Hematopoietic multipotent progenitor cell (in vitro differentiated cells): ENCODE data around the gene BIRC3. TPM values are rescaled to one million over a fixed set of nuclear protein-coding genes. Genes with fewer than 3 reads are reported as not detected.
"Not testable (repeated sequence)": the region's sequence is repeated elsewhere in the genome, so short reads cannot be mapped to it uniquely, and the experiment has no call there.

Source experiments
- DNase-seq, 3 donors: peaks; one replicate each; pipeline ENCODE4 v3.0.0-alpha.2; 2011 to 2015; ENCODE audit warnings: low read depth in 2 of 3, low spot score in 2 of 3
- small RNA-seq: library from RNA; depleted of rRNA; stranded (forward); fragments of <200 nt; gene quantifications from one replicate; pipeline ENCODE3, GENCODE V24; 2012
- total RNA-seq: library from RNA; depleted of rRNA; stranded (reverse); fragments of >200 nt; gene quantifications from one replicate; pipeline ENCODE4 v1.2.3, GENCODE V29; 2012

BIRC3 gene
- total RNA-seq, 1 donor, result 7.0 TPM

DNA sequence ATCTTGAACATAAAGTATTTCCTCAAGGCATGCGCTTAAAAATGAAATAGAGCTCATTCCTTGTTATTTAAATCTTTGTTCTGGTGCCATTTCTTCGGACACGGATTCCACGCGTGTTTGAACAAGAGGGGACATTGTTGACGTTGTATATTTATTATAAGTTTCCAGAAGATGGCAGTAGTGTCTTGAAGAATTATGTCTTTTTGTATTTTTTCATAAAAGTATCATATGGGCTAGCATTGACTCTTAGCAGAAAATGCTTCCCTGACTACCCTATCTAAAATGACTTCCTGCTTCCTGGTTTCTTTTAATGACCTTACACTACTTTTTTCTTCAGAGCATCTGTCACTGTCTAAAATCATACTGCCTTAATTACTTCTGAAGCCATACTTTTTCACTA lies 50.1 kb downstream of the BIRC3 start:
- DNase-seq, result peak in 2 of 3 donors; percentile 30 to 60

DNA sequence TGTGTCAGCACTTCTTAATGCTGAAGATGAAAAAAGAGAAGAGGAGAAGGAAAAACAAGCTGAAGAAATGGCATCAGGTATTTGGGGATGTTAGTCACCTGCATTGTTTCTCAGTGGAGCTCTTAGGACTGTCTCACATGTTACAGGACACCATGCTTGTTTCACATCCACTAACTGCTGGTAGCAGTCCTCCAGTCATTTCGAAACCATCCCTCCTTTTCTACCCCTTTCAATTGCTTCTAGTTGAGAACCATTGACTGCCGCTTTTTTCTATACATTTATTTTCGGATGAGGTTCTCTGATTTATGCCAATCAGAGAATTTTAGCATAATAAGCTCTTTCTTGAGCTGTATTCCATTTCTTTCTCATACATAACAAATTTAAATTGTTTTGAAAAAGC lies 51.2 kb downstream of the BIRC3 start:
- DNase-seq, result no peak

DNA sequence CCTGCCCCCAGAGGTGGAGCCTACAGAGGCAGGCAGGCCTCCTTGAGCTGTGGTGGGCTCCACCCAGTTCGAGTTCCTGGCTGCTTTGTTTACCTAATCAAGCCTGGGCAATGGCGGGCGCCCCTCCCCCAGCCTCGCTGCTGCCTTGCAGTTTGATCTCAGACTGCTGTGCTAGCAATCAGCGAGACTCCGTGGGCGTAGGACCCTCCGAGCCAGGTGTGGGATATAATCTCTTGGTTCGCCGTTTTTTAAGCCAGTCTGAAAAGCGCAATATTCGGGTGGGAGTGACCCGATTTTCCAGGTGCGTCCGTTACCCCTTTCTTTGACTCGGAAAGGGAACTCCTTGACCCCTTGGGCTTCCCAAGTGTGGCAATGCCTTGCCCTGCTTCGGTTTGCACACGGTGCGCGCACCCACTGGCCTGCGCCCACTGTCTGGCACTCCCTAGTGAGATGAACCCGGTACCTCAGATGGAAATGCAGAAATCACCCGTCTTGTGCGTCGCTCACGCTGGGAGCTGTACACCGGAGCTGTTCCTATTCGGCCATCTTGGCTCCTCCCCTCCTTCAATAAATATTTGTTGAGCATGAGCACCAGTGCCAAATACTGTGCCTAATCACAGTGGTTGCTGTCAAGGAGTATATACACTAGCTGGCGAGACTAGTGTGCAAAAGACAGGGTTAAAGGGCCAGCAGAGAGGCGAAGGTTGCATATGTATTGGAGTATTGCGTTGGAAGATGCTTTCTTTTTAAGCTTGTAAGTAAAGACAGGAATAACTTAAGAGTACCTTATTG lies 57.5 kb downstream of the BIRC3 start:
- not testable (repeated sequence) for DNase-seq

DNA sequence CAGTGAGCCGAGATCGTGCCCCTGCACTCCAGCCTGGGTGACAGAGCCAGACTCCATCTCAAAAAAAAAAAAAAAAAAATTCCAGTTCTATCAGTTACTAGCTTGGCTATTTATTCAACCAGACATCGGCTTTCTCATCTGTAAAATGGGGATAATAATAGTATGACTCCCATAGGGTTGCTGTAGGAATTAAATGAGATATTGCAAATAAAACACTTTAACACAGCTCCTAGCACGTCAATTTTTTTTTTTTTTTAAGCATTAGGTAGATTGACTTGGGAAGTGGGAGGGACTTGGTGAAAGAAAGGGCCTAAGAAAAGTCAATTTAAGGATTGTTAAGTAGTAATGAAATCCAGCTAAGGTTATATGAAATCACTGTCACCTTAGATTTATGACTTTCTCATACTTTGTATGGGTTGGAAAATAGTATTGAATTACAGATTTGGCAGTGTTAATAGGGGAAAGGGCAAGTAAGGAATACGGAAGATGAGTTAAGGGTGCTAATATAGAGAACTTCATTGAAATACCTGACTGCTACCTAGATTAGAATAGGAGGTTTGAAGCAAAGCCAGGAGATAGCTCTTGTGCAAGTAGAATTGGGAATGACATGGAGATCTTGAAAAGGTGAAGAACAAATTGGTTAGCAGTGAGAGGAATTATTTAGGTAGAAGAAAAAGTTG lies 58.6 kb downstream of the BIRC3 start:
- DNase-seq, result no peak

DNA sequence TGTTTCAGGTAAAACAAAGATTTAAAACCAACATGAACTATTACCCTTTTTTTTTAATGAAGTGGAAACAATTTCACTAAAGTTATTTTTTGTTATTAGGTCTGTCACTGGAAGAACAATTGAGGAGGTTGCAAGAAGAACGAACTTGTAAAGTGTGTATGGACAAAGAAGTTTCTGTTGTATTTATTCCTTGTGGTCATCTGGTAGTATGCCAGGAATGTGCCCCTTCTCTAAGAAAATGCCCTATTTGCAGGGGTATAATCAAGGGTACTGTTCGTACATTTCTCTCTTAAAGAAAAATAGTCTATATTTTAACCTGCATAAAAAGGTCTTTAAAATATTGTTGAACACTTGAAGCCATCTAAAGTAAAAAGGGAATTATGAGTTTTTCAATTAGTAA lies 60.6 kb downstream of the BIRC3 start:
- no peak for DNase-seq

DNA sequence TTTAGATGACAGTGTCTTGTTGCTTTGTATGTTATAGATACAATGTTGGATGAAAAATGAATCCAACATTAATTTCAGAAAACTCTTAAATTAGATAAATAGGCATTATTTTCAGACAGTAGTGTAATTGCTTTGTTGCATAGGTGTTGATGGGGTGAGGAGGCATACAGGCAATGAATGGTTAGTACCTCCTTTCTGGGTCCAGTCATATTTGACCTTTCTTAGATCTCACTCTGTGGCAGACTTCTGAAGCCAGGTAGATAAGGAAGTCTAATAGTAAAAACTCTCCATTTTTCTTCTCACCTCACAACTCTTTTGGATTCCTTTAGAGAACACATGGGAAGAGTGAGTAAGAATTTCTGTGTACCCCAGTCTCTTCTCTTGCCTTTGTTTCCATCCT lies 61.5 kb downstream of the BIRC3 start:
- DNase-seq, result no peak

DNA sequence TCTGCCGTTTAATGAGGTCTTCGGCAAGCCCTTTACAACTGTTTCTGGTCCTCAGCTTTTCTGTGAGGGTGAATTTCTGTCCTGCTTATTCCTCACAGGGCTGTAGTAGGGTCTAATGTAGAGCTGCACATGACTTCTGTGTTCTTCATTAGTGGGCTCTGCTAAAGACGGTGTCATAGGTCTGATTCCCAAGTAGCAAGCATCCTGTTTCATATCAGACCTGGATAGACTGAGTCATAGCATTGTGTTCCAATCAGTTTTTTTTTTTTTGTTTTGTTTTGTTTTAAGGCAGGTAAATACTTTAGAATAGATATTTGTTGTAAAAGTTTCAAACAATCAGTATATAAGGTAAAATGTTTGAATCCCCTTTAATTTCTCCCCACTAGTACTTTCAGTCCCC lies 65.1 kb downstream of the BIRC3 start:
- DNase-seq, result no peak

DNA sequence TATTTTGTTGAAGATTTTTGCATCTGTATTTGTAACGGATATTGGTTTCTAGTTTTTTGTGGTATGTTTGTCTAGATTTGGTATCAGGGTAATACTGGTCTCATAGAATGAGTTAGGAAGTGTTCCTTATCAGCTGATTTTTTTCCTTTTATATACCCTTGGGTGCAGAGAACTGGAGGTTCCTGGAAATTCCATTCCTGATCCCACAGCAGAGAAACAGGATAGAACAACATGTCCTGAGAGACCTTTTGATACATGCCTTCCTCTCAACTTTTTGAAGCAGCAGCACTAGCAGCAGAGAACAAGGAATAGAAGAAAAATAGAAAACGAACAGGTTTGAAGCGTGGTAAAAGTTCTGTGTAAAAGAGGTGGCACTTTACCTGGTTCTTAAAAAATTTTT lies 66.6 kb downstream of the BIRC3 start:
- DNase-seq, result no peak

DNA sequence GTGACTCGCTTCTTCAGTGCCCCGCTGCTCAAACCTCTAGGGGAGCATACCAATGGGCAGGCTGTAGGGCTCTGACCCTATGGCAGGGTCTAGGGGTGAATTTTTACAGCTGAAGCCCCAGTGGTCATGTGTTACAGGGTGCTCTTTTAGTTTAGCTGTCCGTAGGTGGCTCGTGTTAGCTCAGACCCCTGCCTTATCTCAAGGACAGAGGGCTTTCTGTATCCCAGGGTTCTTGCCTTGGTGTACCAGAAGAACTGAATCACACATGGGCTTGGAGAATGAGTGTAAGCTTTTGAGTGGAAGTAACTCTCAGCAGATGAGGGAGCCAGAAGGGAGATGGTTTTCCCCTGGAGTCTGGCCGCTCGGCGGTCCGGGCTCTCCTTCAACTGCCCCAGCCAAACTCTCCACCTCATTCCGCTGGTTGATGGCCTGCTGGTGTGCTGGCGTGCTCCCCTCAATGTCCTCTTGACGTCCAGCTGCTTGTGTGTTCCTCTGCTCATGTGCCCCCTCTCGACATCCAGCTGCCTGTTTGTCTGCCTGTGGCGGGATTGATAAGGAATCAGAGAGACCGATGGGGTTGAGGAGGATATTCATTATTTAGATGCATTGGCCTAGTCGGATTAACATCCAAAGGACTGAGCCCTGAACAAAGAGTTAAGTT lies 67.3 kb downstream of the BIRC3 start:
- peak in 1 of 3 donors; percentile 25 for DNase-seq

DNA sequence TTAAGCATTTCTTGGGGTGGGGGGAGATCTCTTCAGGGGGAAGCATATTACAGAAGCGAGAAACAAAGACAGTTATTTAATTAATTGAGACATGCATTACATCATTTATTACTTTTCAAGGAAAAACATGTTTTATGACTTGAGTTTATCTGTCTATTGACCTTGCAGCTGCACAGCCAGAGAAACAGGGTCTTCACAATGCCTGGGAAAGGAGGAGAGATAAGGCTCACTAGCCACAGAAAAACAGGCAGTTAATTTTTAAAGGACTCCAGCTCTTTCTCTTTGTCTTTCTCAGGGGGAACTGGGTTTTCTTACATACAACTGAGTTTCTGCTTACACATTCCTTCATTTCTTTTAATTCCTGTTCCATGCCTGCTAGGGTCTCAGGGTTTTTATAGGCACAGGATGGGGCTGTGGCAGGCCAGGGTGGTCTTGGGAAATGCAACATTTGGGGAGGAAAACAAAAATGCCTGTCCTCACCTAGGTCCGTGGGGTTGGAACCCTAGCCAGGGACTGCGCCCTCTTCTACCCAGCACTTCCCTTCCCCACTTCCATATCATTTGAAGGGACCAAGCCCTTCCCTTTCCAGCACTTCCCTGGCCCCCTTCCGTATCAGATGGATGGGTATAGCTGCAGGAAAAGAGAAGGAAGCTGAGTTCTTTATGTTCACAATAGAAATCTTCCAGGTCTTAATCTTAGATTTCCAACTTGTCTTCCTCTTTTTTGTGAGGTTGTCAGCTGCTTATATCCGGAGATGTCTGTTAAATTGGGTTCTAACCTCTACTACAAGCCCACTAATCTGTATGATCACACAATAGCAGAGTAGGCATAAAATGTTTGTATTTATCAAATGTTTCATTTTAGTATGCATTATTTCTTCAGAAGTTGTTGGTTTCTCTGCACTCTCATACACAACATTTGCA lies 68.1 kb downstream of the BIRC3 start:
- peak in 1 of 3 donors; percentile 38 for DNase-seq

DNA sequence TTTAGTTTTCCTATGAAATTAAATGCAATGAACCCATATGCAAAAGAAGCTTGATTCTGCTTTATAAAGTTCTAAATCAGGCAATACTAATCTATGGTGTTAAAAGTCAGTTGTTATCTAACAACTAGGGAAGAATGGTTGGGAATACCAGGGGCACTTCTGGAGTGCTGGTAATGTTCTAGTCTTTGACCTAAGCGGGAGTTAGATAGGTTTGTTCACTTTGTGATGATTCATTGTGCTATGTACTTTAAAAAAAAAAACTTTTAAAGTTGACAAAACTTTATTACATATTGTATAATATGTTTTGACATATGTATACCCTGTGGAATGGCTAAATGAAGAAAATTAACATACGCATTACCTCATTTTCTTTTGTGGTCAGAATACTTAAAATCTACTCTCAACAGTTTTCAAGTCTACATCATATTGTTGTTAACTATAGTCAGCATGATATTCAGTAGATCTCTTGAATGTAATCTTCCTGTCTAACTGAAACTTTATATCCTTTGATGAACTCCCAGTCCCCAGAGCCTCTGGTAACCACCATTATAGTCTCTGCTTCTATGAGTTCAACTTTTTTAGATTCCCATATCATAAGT lies 69.0 kb downstream of the BIRC3 start:
- no peak for DNase-seq

DNA sequence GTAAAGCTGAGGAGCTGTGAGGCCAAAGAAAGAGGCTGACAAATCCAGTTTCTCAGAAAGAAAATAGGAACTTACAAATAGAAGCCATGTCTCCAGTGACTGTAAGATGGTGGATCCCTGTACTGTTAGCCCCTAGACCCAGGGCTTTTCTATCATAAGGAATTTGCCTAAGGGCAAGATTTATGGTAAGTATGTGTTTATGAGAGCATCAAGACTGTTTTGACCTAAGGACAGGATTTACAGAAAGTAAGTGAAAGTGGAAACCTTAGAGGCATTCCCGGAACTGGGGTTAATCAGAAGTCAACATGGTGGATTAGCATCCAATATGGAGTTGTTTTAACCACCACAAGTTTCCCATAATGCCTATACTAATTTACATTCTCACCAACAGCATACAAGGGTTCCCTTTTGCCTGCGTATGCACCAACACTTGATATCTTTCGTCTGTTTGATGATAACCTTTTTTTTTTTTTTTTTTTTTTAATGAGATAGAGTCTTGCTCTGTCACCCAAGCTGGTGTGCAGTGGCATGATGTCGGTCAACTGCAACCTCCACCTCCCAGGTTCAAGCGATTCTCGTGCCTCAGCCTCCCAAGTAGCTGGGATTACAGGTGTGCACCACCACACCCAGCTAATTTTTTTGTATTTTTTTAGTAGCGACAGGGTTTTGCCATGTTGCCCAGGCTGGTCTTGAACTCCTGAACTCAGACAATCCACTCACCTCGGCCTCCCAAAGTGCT lies 69.9 kb downstream of the BIRC3 start:
- DNase-seq, result no peak

Small RNA genes lying within 50 kb of the gene (small RNA-seq; reads per million reads assigned to genes)
- gene AP000942.3, result not detected
- gene AP000942.4, result not detected
- gene RNU6-952P, result not detected

Other genes starting within 250 kb of the BIRC3 start
- not detected for gene YAP1, start 207.0 kb upstream of the BIRC3 start, total RNA-seq
- gene BIRC2, start 29.7 kb downstream of the BIRC3 start, total RNA-seq, result 49.0 TPM
- 149 TPM for gene TMEM123, start 135.3 kb downstream of the BIRC3 start, total RNA-seq
- 1.3 TPM for gene MMP7, start 213.3 kb downstream of the BIRC3 start, total RNA-seq